ES-I3 (cell line): Measurements from ENCODE around the gene IL1RN.

Experiments used
- H3K36me3 ChIP-seq: 2 replicates; pipeline ENCODE4 v1.6.1; 2013; ENCODE audit warnings: mild to moderate bottlenecking, low read length, control low read depth, moderate library complexity; ENCODE audit not compliant: insufficient read depth
- H3K4me1 ChIP-seq: 2 replicates; pipeline ENCODE4 v1.6.1; 2013; ENCODE audit warnings: mild to moderate bottlenecking, control low read depth, low read length; ENCODE audit not compliant: insufficient read depth
- H3K9ac ChIP-seq: 2 replicates; pipeline ENCODE4 v1.6.1; 2013; ENCODE audit warnings: low read depth, mild to moderate bottlenecking, low read length, moderate library complexity
- H3K9me3 ChIP-seq: 2 replicates; pipeline ENCODE4 v1.6.1; 2013; ENCODE audit warnings: mild to moderate bottlenecking, low read length, moderate library complexity; ENCODE audit not compliant: control insufficient read depth, insufficient read depth

IL1RN gene

DNA sequence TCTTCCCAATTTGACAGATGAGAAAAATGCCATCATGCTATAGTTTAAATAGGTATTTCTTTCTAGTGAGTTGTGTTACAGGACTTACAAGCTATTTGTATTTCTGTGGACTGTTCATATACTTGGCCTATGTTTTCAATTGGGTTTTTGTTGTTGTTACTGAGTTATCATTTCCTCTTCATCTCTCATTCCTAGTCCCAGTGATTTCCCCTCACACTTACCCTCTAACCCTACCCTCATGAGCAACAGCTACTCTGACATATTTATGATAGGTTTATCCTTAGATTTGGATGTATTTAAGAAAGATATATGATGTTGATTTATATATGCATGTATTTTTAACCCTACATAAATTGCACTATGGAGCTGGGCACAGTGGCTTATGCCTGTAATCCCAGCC, 35.5 kb downstream of the IL1RN start:
- H3K9me3 ChIP-seq, result no peaks in the 10 kb centered on the region
- H3K9ac ChIP-seq, result no peak overlapping the region
- no peaks in the 10 kb centered on the region for H3K36me3 ChIP-seq
- peaks cover 5% of the 10 kb centered on the region; the same call in 1 of the 2 replicates for H3K4me1 ChIP-seq

DNA sequence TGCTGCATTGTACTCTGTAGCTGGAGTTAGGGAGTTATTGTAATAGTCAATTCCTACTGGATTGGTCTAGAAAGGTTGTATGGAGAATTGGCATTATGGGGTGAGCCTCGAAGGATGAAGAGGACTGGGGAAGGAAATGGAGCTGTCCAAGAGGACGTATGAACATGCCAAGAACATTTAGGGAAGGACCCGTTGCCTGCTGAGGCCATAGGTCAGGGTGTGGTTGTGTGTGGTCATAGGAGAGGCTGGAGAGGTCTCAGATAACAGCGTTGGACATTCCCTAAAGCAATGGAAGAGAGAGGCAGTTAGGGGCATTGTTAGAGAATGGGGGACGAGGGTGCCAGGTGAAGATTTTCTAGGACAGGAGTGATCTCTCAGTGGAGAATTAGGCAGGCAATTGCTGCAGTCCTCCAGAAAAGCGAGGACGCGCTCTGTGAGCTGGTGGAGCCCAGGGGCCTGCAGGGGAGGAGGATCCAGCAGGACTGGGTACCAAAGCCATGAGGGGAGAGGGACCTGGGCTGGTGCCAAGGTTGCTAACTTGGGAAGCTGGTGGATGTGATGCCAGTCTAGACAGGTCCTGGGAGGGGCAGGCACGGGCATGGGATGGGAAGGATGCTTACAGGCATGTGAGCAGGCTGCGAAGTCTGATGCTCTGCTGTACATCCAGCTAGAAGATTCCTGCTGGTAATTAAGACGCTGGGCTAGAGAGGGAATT, 37.0 kb downstream of the IL1RN start:
- H3K4me1 ChIP-seq, result peaks cover 5% of the 10 kb centered on the region; the same call in 1 of the 2 replicates
- no peak overlapping the region for H3K9ac ChIP-seq
- no peaks in the 10 kb centered on the region for H3K9me3 ChIP-seq
- H3K36me3 ChIP-seq, result no peaks in the 10 kb centered on the region

DNA sequence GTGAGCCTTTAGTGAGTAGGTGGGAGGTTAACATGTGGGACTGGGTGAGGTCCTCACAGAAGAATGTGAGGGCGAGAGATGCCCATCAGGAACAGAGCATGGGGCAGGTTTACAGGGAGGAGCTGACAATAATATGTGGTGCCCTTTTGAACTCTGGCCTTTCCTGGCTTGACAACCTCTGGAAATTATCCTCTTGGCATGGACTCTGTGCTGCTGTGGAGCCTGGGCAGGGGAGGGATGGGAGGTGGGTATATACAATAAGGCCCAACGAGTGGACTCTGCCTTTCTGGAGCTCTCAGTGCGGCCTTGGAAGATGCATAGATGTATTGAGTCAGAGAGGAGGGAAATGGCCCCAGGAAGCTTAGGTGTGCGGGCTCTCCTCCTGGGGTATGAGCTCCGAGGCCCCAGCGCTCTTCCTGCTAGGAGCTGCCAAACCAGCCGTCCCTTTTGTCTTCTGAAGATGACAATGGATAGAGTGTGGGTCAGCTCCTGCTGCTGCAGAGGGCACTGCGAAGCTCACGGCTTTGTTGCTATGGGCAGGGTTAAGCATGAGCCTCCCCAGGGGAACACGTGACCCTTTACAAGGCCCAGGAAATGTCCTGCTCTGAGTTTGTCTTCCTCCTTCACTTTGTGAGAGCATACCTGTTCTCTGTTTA, 37.7 kb downstream of the IL1RN start:
- no peak overlapping the region for H3K9ac ChIP-seq
- no peaks in the 10 kb centered on the region for H3K9me3 ChIP-seq
- peaks cover 5% of the 10 kb centered on the region; the same call in 1 of the 2 replicates for H3K4me1 ChIP-seq
- H3K36me3 ChIP-seq, result no peaks in the 10 kb centered on the region

DNA sequence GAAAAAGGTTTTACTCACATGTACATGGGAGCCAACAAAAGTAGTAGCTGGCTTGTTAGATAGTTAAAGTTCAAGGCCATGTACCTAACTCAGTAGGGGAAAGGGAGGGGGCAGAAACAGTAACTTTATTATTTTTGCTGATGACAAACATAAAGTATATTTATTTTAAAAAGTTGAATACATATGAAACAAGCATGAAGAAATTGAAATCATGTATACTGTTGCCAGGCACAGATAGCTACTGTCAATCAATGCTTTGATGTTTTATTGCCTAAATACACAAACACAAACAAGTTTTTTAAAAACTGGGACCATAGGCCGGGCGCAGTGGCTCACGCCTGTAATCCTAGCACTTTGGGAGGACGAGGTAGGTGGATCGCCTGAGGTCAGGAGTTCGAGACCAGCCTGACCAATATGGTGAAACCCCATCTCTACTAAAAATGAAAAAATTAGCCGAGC, 38.8 kb downstream of the IL1RN start:
- Histone ChIP-seq H3K4me1 (peaks cover 5% of the 10 kb centered on the region; the same call in 1 of the 2 replicates), H3K9me3 (no peaks in the 10 kb centered on the region), H3K9ac (no peak overlapping the region), H3K36me3 (no peaks in the 10 kb centered on the region)

DNA sequence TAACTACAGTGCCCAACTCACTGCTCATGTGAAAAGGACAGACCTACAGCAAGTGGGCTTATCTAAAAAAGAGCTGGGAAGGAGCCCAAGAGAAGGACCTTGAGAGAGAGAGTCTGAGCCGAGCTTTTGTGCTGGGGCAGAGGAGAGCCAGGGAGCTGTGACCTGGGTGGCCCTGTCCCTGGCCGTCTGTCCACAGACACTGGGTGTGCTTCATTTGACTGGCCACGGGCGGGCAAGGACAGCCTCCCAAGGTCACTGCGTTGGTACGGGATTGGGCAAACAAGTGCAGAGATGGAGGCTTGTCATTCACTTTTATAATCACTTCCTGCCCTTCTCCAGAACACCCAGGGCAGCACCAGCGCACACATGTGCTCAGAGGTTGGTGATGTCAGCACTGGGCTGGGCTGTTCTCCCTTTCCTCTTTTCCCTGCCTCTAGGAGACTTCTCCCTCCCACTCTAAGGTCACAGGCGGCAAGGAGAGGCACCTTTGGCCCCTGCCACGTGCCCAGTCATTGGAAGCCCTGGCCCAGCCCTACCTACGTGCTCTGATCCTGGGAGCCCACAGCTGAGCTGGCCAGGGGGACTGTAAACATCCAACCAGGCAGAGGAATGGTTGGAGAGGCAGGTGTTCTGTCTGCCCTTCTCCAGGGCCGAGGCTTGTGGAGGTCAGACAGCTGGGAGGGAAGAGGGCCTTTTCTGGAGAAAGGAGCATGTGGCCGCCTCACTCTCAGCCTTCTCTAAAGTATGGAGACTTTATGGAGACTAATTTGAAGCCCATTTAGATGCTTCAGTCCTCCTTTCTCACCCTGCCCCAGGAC, 39.9 kb downstream of the IL1RN start:
- Histone ChIP-seq H3K9me3 (no peaks in the 10 kb centered on the region), H3K9ac (no peak overlapping the region), H3K4me1 (peaks cover 5% of the 10 kb centered on the region; the same call in 1 of the 2 replicates), H3K36me3 (no peaks in the 10 kb centered on the region)

DNA sequence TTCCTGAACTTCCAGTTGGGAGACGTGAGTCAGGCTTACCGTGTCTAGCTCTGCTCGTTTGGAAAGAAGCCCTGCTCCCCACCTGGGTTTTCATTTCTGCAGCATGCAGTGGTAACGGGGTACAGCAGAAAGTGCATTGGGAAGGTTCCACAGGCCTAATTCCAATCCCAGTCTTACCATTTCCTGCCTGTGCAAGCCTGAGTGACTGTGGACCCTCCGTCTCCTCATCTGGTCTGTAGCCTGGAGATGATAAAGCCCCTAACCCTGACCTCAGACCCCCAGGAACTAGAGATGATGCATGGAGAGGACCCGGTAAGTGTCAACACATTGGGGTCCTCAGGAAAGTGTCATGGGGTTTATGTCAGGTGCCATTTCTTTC, 40.6 kb downstream of the IL1RN start:
- peaks cover 5% of the 10 kb centered on the region; the same call in 1 of the 2 replicates for H3K4me1 ChIP-seq
- H3K36me3 ChIP-seq, result no peaks in the 10 kb centered on the region
- no peak overlapping the region for H3K9ac ChIP-seq
- no peaks in the 10 kb centered on the region for H3K9me3 ChIP-seq

DNA sequence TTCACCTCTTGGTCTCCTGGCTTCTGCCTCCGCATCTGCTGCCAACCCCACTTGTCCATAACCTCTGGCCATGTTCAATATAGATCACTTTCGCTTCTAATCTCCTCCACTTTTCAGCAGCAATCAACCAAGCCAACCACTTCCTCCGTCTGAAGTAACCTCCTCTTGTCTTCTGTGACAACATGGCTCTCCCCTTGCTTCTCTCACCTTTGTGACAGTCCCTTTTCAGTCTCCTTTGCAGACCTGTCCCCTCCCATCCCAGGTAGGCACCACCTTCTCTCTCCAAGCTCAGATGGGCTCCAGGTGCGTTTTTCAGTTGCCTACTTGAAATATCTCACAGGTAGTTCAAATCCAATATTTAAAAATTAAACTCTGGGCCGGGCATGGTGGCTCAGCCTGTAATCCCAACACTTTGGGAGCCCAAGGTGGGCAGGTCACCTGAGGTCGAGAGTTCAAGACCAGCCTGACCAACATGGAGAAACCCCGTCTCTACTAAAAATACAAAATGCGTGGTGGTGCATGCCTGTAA, 41.7 kb downstream of the IL1RN start:
- Histone ChIP-seq H3K9ac (no peak overlapping the region), H3K9me3 (no peaks in the 10 kb centered on the region), H3K4me1 (peaks cover 5% of the 10 kb centered on the region), H3K36me3 (no peaks in the 10 kb centered on the region)

DNA sequence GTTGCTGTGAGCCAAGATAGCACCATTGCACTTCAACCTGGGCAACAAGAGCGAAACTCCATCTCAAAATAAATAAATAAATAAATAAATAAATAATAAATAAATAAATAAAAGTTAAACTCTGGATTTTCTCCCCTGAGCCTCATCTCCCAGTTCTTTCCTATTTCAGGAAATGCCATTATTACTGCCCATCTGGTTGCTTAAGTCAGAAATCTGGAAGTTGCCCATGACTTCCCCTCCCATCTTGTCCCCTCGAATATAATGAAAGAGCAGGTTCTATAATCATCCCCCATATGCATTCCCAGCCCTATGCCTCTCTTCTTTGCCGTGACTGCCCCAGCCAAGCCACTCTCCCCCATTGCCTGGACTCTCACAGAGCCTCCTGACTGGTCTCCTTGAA, 42.2 kb downstream of the IL1RN start:
- Histone ChIP-seq H3K36me3 (no peaks in the 10 kb centered on the region), H3K9ac (no peak overlapping the region), H3K9me3 (no peaks in the 10 kb centered on the region), H3K4me1 (peaks cover 5% of the 10 kb centered on the region)

DNA sequence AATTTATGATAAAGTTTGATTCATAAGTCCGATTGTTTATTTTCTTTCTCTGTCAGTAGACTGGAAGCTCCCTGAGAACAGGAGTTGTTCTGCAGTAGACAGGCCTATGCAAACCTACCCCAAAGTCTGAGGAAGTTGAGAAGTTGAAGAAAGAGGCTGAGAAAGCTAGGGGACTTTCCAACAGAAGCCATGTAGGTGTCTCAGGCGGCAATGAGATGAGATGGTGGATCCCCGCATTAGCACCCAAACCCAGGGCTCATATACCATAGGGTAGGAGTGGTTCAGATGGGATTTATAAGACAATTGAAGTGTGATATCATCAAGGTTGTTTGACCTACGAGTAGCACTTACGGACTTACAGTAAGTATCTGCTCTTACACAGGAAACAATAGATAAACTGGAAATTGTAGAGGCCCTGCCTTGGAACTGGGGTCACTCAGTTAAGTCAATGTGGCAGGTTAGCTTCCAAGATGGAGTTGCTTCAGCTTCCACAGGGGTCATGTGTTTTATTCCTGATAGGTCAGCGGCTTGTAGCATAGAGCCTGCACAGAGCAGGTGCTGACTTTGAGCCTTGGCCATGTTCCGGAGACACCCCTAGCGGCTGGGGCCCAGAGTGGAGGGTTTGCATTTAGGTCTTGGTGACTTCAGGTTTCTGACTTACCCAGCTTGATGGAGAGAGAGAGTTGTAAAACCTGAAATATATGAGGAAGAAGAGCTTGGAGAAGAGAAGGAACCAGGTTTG, 44.1 kb downstream of the IL1RN start:
- Histone ChIP-seq H3K36me3 (no peaks in the 10 kb centered on the region), H3K4me1 (peaks cover 6% of the 10 kb centered on the region; the same call in 1 of the 2 replicates), H3K9me3 (no peaks in the 10 kb centered on the region), H3K9ac (no peak overlapping the region)

DNA sequence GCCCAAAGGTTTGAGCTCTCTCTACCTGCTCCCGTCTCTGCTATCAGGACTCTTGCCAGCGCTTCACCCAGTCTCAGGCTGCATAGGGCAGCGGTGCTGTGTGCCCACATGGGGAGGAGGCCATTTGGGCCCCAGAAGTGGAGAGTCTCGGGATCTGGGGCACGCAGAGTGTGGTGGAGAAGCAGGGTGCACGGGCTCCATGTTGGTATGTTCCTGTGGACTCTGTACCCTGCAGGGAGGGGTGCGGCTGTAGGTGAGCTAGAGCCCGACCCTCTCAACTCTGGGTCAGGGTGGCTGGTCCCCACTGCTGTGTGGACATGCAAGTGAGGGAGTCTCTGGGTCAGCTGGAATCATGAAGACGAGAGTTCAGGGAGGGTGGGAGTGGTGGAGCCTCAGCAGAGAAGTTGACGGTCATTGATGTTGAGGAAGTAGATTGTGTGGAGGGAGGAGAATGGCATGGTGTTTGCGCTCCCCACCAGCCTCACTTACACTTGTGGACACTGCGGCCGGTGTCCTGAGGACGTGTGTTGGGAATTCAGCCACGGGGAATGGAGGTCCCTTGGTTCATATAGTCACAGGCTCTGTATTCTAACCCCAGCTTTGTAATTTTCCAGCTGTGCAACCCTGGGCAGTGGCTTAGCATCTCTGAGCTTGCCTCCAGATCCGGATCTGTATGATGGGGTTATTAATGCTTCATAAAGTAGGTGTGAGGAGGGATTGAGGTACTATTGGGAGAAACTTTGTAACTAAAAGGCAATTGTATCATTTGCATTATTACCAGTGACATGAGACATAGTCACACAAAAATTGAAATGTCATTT, 45.5 kb downstream of the IL1RN start:
- peaks cover 7% of the 10 kb centered on the region; the same call in 1 of the 2 replicates for H3K4me1 ChIP-seq
- no peaks in the 10 kb centered on the region for H3K9me3 ChIP-seq
- H3K36me3 ChIP-seq, result no peaks in the 10 kb centered on the region
- H3K9ac ChIP-seq, result no peak overlapping the region

DNA sequence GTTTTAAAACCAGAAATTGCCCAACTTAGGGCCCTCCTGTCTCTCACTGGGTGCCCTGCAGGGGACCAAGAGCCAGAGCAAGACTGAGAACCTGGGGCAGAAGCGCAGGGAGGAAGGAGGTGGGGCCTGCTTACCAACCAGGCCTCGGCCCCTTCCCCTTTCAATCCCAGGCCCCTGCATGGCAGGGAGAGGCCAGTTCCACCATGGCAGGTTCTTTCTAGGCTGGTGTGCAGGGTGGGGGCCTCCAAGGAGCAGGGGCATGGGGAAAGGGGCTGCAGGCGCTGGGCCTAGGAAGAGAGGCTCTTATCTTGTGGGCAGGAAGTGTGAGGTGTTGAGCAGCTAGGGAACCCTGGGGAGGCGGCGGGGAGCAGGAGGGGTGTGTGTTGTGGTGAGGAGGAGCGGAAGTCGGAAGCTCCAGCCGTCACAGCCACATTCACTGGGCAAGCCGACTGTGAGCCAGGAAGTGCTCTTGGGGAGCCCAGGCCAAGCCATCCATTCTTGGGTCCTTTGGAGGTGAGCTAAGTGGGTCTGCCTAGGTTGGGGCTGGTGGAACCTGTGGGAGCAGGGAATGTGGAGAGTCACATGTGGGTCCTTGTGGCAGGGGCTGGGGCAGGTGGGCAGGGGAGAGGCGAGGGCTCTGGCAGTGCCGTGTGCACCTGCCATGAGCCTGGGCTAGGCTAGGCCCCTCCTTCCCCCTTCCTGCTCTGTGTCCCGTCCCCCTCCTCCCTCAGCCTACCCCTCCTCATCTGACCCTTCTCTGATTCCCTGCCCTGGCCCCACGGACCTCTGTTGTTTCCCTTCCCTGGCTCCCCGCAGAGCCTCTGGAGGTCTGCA, 46.4 kb downstream of the IL1RN start, which contains the start of gene PSD4:
TSS of gene PSD4 (plus strand) at position 430 of the 834 bp plus-strand sequence. CDS start 8,486 bp downstream, outside the sequence.
- Histone ChIP-seq H3K36me3 (no peaks in the 10 kb centered on the region), H3K4me1 (peaks cover 7% of the 10 kb centered on the region; the same call in 1 of the 2 replicates), H3K9ac (no peak within 1 kb of the TSS), H3K9me3 (no peaks in the 10 kb centered on the region)

DNA sequence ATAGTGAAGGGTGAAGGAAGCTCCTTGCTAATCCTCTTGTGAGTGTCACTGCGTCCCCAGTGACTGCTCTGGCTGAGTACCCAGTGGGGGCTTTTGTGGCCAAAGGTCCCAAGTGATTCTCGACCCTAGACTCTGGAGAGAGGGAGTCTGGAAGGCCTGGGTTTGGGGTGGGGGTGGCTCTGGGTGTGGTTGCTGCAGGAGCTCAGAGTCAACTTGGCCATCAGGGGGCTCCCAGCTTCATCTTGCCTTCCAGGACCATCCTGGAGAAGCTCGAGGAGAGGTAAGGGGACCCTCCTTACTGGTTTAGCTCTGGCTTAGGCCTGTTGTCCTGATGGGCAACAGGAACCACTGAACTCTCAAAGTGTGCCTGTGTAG, 47.0 kb downstream of the IL1RN start:
- Histone ChIP-seq H3K9ac (no peak overlapping the region), H3K9me3 (no peaks in the 10 kb centered on the region), H3K4me1 (peaks cover 7% of the 10 kb centered on the region; the same call in 1 of the 2 replicates), H3K36me3 (no peaks in the 10 kb centered on the region)
